Thoracic aorta (tissue), 2 donors: ENCODE data around the gene BMP2K. TPM values are rescaled to one million over a fixed set of nuclear protein-coding genes. Genes with fewer than 3 reads are reported as not detected.

Experiments used
- ATAC-seq: fragments of 150-250 bp; one replicate; pipeline ENCODE4 v1.8.0; 2017; ENCODE audit warnings: low read depth; ENCODE audit not compliant: insufficient number of reproducible peaks, low FRiP score
- DNase-seq: peaks from one replicate; pipeline ENCODE4 v3.0.0-alpha.2; 2020; ENCODE audit warnings: low spot score
- H3K27ac ChIP-seq, 2 donors: fragments of 200-600 bp; sonication (generic); 1 replicate in 1 of 2; 2 replicates in 1 of 2; pipeline ENCODE4 v1.5.1; 2016; ENCODE audit warnings: mild to moderate bottlenecking in 2 of 2, moderate library complexity in 2 of 2
- H3K27me3 ChIP-seq: fragments of 200-600 bp; sonication (generic); replicated peaks from 2 replicates; pipeline ENCODE4 v1.6.0; 2016; ENCODE audit warnings: mild to moderate bottlenecking; ENCODE audit not compliant: insufficient read depth
- H3K36me3 ChIP-seq: fragments of 200-600 bp; sonication (generic); one replicate; pipeline ENCODE4 v1.5.1; 2016
- H3K4me1 ChIP-seq, 2 donors: fragments of 200-600 bp; sonication (generic); 1 replicate in 1 of 2; 2 replicates in 1 of 2; pipeline versions ENCODE4 v1.5.1 to v1.6.0; 2016; ENCODE audit warnings: low read depth in 2 of 2, mild to moderate bottlenecking in 1 of 2; ENCODE audit not compliant: control insufficient read depth in 1 of 2
- H3K4me3 ChIP-seq: fragments of 200-600 bp; sonication (generic); 2 replicates; pipeline ENCODE4 v1.5.1; 2016; ENCODE audit warnings: mild to moderate bottlenecking
- H3K9me3 ChIP-seq: fragments of 200-600 bp; sonication (generic); 2 replicates; pipeline ENCODE4 v1.5.1; 2016
- CTCF ChIP-seq: fragments of 200-600 bp; sonication (generic); IDR thresholded peaks from one replicate; pipeline ENCODE4 v1.5.1; 2019; ENCODE audit warnings: antibody characterized with exemption
- total RNA-seq, 2 donors: library from RNA; depleted of rRNA; stranded (reverse); fragments of >200 nt; gene quantifications; one replicate each; pipeline versions ENCODE4 v1.1.0 to v1.2.3, GENCODE V29; 2016

Gene BMP2K
- total RNA-seq, 2 donors from 2014 or later: 41.8 to 74.4 TPM

GRCh38 chr4:78767350-78767749 lies 8.8 kb upstream of the BMP2K start:
- H3K27ac ChIP-seq: no peak overlapping the region
- DNase-seq (no peak), ATAC-seq (no peak)
- no peaks in the 10 kb centered on the region for H3K4me1 ChIP-seq
- H3K4me3 ChIP-seq: no peak overlapping the region
- H3K36me3 ChIP-seq: no peaks in the 10 kb centered on the region
- TF ChIP-seq CTCF: no peak
- H3K27me3 ChIP-seq: no peaks in the 10 kb centered on the region
- no peaks in the 10 kb centered on the region for H3K9me3 ChIP-seq

GRCh38 chr4:78768452-78769180 lies 7.5 kb upstream of the BMP2K start:
- no peaks in the 10 kb centered on the region for H3K27me3 ChIP-seq
- no peaks in the 10 kb centered on the region for H3K9me3 ChIP-seq
- ATAC-seq: no peak
- no peak overlapping the region for H3K4me3 ChIP-seq
- no peak for DNase-seq
- no peaks in the 10 kb centered on the region for H3K4me1 ChIP-seq
- H3K36me3 ChIP-seq: no peaks in the 10 kb centered on the region
- no peak overlapping the region for H3K27ac ChIP-seq
- TF ChIP-seq CTCF: no peak

- H3K4me1 ChIP-seq: peaks cover 5 to 9% of the 10 kb centered on the region in 2 donors
- no peak for DNase-seq
- no peaks in the 10 kb centered on the region for H3K36me3 ChIP-seq
- H3K4me3 ChIP-seq: no peak overlapping the region
- TF ChIP-seq CTCF: no peak
- ATAC-seq: no peak
- no peaks in the 10 kb centered on the region for H3K27me3 ChIP-seq
- no peaks in the 10 kb centered on the region for H3K9me3 ChIP-seq
- no peak overlapping the region for H3K27ac ChIP-seq
These were observed 6.0 kb upstream of the BMP2K start for GRCh38 chr4:78770091-78770642.

- no peak for TF ChIP-seq CTCF
- Histone ChIP-seq H3K27me3 (no peaks in the 10 kb centered on the region), H3K27ac (no peak overlapping the region), H3K4me1 (peaks cover 8 to 15% of the 10 kb centered on the region in 2 donors), H3K9me3 (no peaks in the 10 kb centered on the region), H3K4me3 (no peak overlapping the region), H3K36me3 (no peaks in the 10 kb centered on the region)
- DNase-seq (no peak), ATAC-seq (no peak)
These were observed 3.5 kb upstream of the BMP2K start for GRCh38 chr4:78772526-78773091.

GRCh38 chr4:78774417-78774816 lies 1.7 kb upstream of the BMP2K start:
- DNase-seq: no peak
- Histone ChIP-seq H3K4me1 (peaks cover 14 to 31% of the 10 kb centered on the region in 2 donors), H3K9me3 (no peaks in the 10 kb centered on the region), H3K4me3 (peak overlapping the region; percentile 77), H3K27ac (peak overlapping the region; percentile 94 to 98), H3K36me3 (no peaks in the 10 kb centered on the region), H3K27me3 (no peaks in the 10 kb centered on the region)
- ATAC-seq: no peak
- no peak for TF ChIP-seq CTCF
